IMR-90 (cell line): ENCODE data around the gene NTF3. TPM values are rescaled to one million over a fixed set of nuclear protein-coding genes. Genes with fewer than 3 reads are reported as not detected.

Experiments used
- ATAC-seq: fragments of 200-7000 bp; cut with Tn5 transposase; 2 replicates; pipeline ENCODE4 v1.9.1; 2020; ENCODE audit warnings: low read depth, mild to moderate bottlenecking, moderate library complexity
- BruUV-seq: library from RNA; stranded (reverse); fragments of 400-500 nt; replicated peaks from 2 replicates; lab custom pipeline; 2021; lab: Mats Ljungman, UMichigan
- CTCF ChIA-PET: fragments of 300-600 bp; formaldehyde crosslinking; extraction: SDS; loops from one replicate; lab custom pipeline; 2021; ENCODE audit warnings: antibody characterized with exemption; lab: Yijun Ruan, JAX
- POLR2A ChIA-PET: fragments of 300-600 bp; sonication (Branson Sonifier 250); formaldehyde crosslinking; loops from one replicate; lab custom pipeline; 2022; ENCODE audit warnings: antibody characterized with exemption; ENCODE audit not compliant: unreplicated experiment; lab: Charles Lee
- DNase-seq: peaks from one replicate; pipeline ENCODE4 v3.0.0; 2013
- H2AFZ ChIP-seq: replicated peaks from 2 replicates; pipeline ENCODE3; 2013; ENCODE audit warnings: low read length, mild to moderate bottlenecking; ENCODE audit not compliant: poor library complexity
- H2AK5ac ChIP-seq: 2 replicates; pipeline ENCODE4 v1.6.1; 2013; ENCODE audit warnings: low read depth, low read length, inconsistent platforms
- H2AK9ac ChIP-seq: replicated peaks from 2 replicates; pipeline ENCODE3; 2013; ENCODE audit warnings: mild to moderate bottlenecking, low read depth, low read length, moderate library complexity; ENCODE audit not compliant: poor library complexity
- H2BK120ac ChIP-seq: 2 replicates; pipeline ENCODE4 v1.6.1; 2013; ENCODE audit warnings: low read depth, low read length, inconsistent platforms
- H2BK15ac ChIP-seq: 3 replicates; pipeline ENCODE4 v1.6.1; 2013; ENCODE audit warnings: low read depth, low read length, inconsistent platforms
- H2BK20ac ChIP-seq: 2 replicates; pipeline ENCODE4 v1.6.1; 2013; ENCODE audit warnings: low read depth, mild to moderate bottlenecking, inconsistent platforms, low read length, moderate library complexity
- H2BK5ac ChIP-seq: 2 replicates; pipeline ENCODE4 v1.6.1; 2013; ENCODE audit warnings: mild to moderate bottlenecking, low read depth, low read length, inconsistent platforms; ENCODE audit not compliant: poor library complexity, severe bottlenecking
- H3K14ac ChIP-seq: replicated peaks from 2 replicates; pipeline ENCODE4 v1.6.1; 2013; ENCODE audit warnings: low read depth, low read length, inconsistent platforms
- H3K18ac ChIP-seq: 2 replicates; pipeline ENCODE4 v1.6.1; 2013; ENCODE audit warnings: low read depth, low read length, control low read depth
- H3K23ac ChIP-seq: 2 replicates; pipeline ENCODE4 v1.6.1; 2013; ENCODE audit warnings: low read depth, low read length, inconsistent platforms
- H3K27ac ChIP-seq: 2 replicates; pipeline ENCODE4 v1.5.1; 2013; ENCODE audit warnings: mild to moderate bottlenecking, control low read depth, low read length; ENCODE audit not compliant: insufficient read depth
- H3K27me3 ChIP-seq: 2 replicates; pipeline ENCODE4 v1.6.1; 2013; ENCODE audit warnings: low read length; ENCODE audit not compliant: control insufficient read depth, insufficient read depth
- H3K36me3 ChIP-seq: 2 replicates; pipeline ENCODE4 v1.6.1; 2013; ENCODE audit warnings: low read length, mixed read lengths; ENCODE audit not compliant: control insufficient read depth, insufficient read depth
- H3K4ac ChIP-seq: 2 replicates; pipeline ENCODE4 v1.6.1; 2013; ENCODE audit warnings: low read depth, low read length, inconsistent platforms
- H3K4me1 ChIP-seq: 2 replicates; pipeline ENCODE4 v1.6.1; 2013; ENCODE audit warnings: low read length, mixed read lengths; ENCODE audit not compliant: control insufficient read depth, insufficient read depth
- H3K4me2 ChIP-seq: 2 replicates; pipeline ENCODE4 v1.6.1; 2013; ENCODE audit warnings: low read depth, mild to moderate bottlenecking, control low read depth, low read length, moderate library complexity
- H3K4me3 ChIP-seq: 2 replicates; pipeline ENCODE4 v1.5.1; 2013; ENCODE audit warnings: low read depth, mild to moderate bottlenecking, control low read depth, low read length, moderate library complexity; ENCODE audit not compliant: insufficient read depth
- H3K56ac ChIP-seq: 2 replicates; pipeline ENCODE4 v1.6.1; 2013; ENCODE audit warnings: low read length, inconsistent platforms; ENCODE audit not compliant: insufficient read depth; ENCODE audit errors: extremely low read depth
- H3K79me1 ChIP-seq, 2 experiments: 2 replicates each; pipeline ENCODE4 v1.6.1; 2013; ENCODE audit warnings: low read length in 2 of 2, inconsistent platforms in 1 of 2, low read depth in 1 of 2
- H3K9ac ChIP-seq: 2 replicates; pipeline ENCODE4 v1.6.1; 2013; ENCODE audit warnings: low read depth, low read length, control low read depth
- H3K9me1 ChIP-seq: 2 replicates; pipeline ENCODE4 v1.6.1; 2013; ENCODE audit warnings: low read length, inconsistent platforms; ENCODE audit not compliant: insufficient read depth
- H3K9me3 ChIP-seq: 2 replicates; pipeline ENCODE4 v1.6.1; 2013; ENCODE audit warnings: low read length; ENCODE audit not compliant: control insufficient read depth, insufficient read depth
- H4K20me1 ChIP-seq: 2 replicates; pipeline ENCODE4 v1.6.1; 2013; ENCODE audit warnings: low read length, inconsistent platforms; ENCODE audit not compliant: insufficient read depth
- H4K5ac ChIP-seq: 2 replicates; pipeline ENCODE4 v1.6.1; 2013; ENCODE audit warnings: mild to moderate bottlenecking, low read depth, low read length, control low read depth
- H4K8ac ChIP-seq, 2 experiments: 2 replicates each; pipeline ENCODE4 v1.6.1; 2013; ENCODE audit warnings: low read depth in 2 of 2, low read length in 2 of 2, control low read depth in 1 of 2, inconsistent platforms in 1 of 2
- H4K91ac ChIP-seq: 2 replicates; pipeline ENCODE4 v1.6.1; 2013; ENCODE audit warnings: low read depth, low read length, inconsistent platforms; ENCODE audit not compliant: insufficient read depth
- CEBPB ChIP-seq: IDR thresholded peaks from 2 replicates; pipeline ENCODE4 v1.6.1; 2012; ENCODE audit warnings: low read depth, low read length, improper control_type of control experiment
- MAZ ChIP-seq: IDR thresholded peaks from 2 replicates; pipeline ENCODE4 v1.6.1; 2012; ENCODE audit warnings: low read depth, mild to moderate bottlenecking, low read length, improper control_type of control experiment, moderate library complexity, borderline replicate concordance
- MXI1 ChIP-seq: IDR thresholded peaks from 2 replicates; pipeline ENCODE4 v1.6.1; 2012; ENCODE audit warnings: low read depth, mild to moderate bottlenecking, low read length, moderate library complexity, borderline replicate concordance
- NFE2L2 ChIP-seq: fragments of 150-350 bp; IDR thresholded peaks from 2 replicates; pipeline ENCODE4 v1.6.1; 2016; ENCODE audit warnings: low read depth, mild to moderate bottlenecking, low read length
- POLR2A ChIP-seq: IDR thresholded peaks from 2 replicates; pipeline ENCODE4 v1.6.1; 2012; ENCODE audit warnings: mild to moderate bottlenecking, low read depth, low read length
- RAD21 ChIP-seq: IDR thresholded peaks from 2 replicates; pipeline ENCODE4 v1.6.1; 2012; ENCODE audit warnings: low read length, improper control_type of control experiment
- RCOR1 ChIP-seq: IDR thresholded peaks from 2 replicates; pipeline ENCODE4 v1.6.1; 2012; ENCODE audit warnings: mild to moderate bottlenecking, low read length, improper control_type of control experiment; ENCODE audit not compliant: insufficient replicate concordance
- RFX5 ChIP-seq: IDR thresholded peaks from 2 replicates; pipeline ENCODE4 v1.8.0; 2012; ENCODE audit warnings: low read depth, mild to moderate bottlenecking, low read length, moderate library complexity
- SMC3 ChIP-seq: fragments of 150-350 bp; IDR thresholded peaks from 2 replicates; pipeline ENCODE4 v1.6.1; 2016; ENCODE audit warnings: low read depth, mild to moderate bottlenecking, antibody characterized with exemption, low read length, moderate library complexity
- USF2 ChIP-seq: fragments of 150-350 bp; IDR thresholded peaks from 2 replicates; pipeline ENCODE4 v1.6.1; 2017; ENCODE audit warnings: mild to moderate bottlenecking, antibody characterized with exemption, low read length, low read depth
- WGBS, 2 experiments: methylation state at CpG; one replicate each; pipeline versions ENCODE4 v1.1.5 to v1.1.7; 2013; ENCODE audit warnings: missing lambda C conversion rate in 2 of 2; ENCODE audit not compliant: insufficient read length in 1 of 2; ENCODE audit errors: extremely low coverage in 2 of 2; 5-methylcytosine and 5-hydroxymethylcytosine counted together
- dilution Hi-C: fragments of 300-500 bp; cut with HindIII; formaldehyde crosslinking; loops from one replicate; pipeline ENCODE4 v1.14.3; 2018; ENCODE audit warnings: low sequenced_read_pairs; ENCODE audit not compliant: unreplicated experiment
- in situ Hi-C: fragments of 300-500 bp; cut with MboI; formaldehyde crosslinking; loops from 3 replicates; pipeline ENCODE4 v1.14.3; 2019; ENCODE audit warnings: low sequenced_read_pairs, inconsistent platforms, mixed read lengths
- intact Hi-C: fragments of 100-400 bp; cut with micrococcal nuclease; formaldehyde crosslinking; loops from 2 replicates; pipeline ENCODE4 v1.10.0; 2022
- polyA plus RNA-seq, 3 experiments: library from polyadenylated mRNA; depleted of rRNA; stranded (reverse); fragments of >200 nt; gene quantifications; 2 replicates each; pipeline ENCODE4 v1.2.3, GENCODE V29; 2012; ENCODE audit warnings: low replicate concordance in 1 of 3
- total RNA-seq: library from RNA; depleted of rRNA; stranded (reverse); fragments of >200 nt; gene quantifications from 2 replicates; pipeline ENCODE4 v1.2.3, GENCODE V29; 2012

NTF3 gene
- total and polyA plus RNA-seq, 2 of the 4 experiments (the other 2 are of a cell fraction), result 12.2 to 32.4 TPM

- Histone ChIP-seq H4K5ac (no peak overlapping the region), H3K18ac (no peak overlapping the region), H4K8ac (no peak overlapping the region), H3K56ac (no peak overlapping the region), H3K9me1 (peaks cover 14% of the 10 kb centered on the region), H4K91ac (no peak overlapping the region), H2BK120ac (no peak overlapping the region), H3K4me3 (no peak overlapping the region), H2AK9ac (no peak overlapping the region), H2AFZ (no peak overlapping the region), H4K20me1 (no peaks in the 10 kb centered on the region), H3K9me3 (no peaks in the 10 kb centered on the region), H2AK5ac (peak overlapping the region; percentile 25; the same call in 1 of the 2 replicates), H3K4ac (no peak overlapping the region), H3K36me3 (peaks cover 3% of the 10 kb centered on the region; the same call in 1 of the 2 replicates), H3K79me1 (no peaks in the 10 kb centered on the region; a peak in 1 of 4 replicates), H3K4me1 (peaks cover 7% of the 10 kb centered on the region), H3K9ac (no peak overlapping the region), H3K4me2 (no peak overlapping the region), H2BK20ac (no peak overlapping the region), H3K27ac (no peak overlapping the region), H2BK5ac (no peak overlapping the region), H3K23ac (no peak overlapping the region), H3K14ac (no peak overlapping the region), H3K27me3 (no peaks in the 10 kb centered on the region), H2BK15ac (no peak overlapping the region)
- BruUV-seq, result no TSS peak
- intact Hi-C loops, result loop anchor here (5.0 kb wide), 1 partner anchor 338 kb away; no protein-coding TSS in a partner anchor
- POLR2A ChIA-PET, result no interaction called here
- no peak for ATAC-seq
- dilution Hi-C loops, result no loop called here
- CTCF ChIA-PET, result interaction anchor here (0.7 kb wide), 1 partner anchor 83 kb away, joined by 3 read pairs; no protein-coding TSS in a partner anchor
- in situ Hi-C loops, result no loop called here
- TF ChIP-seq SMC3, result no peak
- TF ChIP-seq MXI1, result no peak
- TF ChIP-seq POLR2A, result no peak
- no peak for TF ChIP-seq USF2
- TF ChIP-seq CEBPB, result no peak
- TF ChIP-seq NFE2L2, result no peak
- no peak for TF ChIP-seq RAD21
- no peak for TF ChIP-seq MAZ
- TF ChIP-seq RCOR1, result no peak
- TF ChIP-seq RFX5, result no peak
- DNase-seq, result no peak
- WGBS, 2 experiments, result 100% methylated on average over 2 of the region's 9 CpGs; no CpG with 5 or more reads in 1 of the 2 experiments
Measured at GRCh38 chr12:5510251-5510805, 78.4 kb downstream of the NTF3 start.
